T follicular helper cell (primary cell): ENCODE measurements around the gene FGF6.
"Not testable (repeated sequence)": the region's sequence is repeated elsewhere in the genome, so short reads cannot be mapped to it uniquely, and the experiment has no call there.

ENCODE experiments used
- DNase-seq: peaks from one replicate; pipeline ENCODE4 v3.0.0-alpha.2; 2020; ENCODE audit warnings: low read depth
- total RNA-seq, 2 experiments: gene quantifications; one replicate each; lab custom pipeline; 2026; lab: John Stamatoyannopoulos, UW

The FGF6 gene, protein sequence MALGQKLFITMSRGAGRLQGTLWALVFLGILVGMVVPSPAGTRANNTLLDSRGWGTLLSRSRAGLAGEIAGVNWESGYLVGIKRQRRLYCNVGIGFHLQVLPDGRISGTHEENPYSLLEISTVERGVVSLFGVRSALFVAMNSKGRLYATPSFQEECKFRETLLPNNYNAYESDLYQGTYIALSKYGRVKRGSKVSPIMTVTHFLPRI
- total RNA-seq: 0 reads per million in 2 experiments

DNA sequence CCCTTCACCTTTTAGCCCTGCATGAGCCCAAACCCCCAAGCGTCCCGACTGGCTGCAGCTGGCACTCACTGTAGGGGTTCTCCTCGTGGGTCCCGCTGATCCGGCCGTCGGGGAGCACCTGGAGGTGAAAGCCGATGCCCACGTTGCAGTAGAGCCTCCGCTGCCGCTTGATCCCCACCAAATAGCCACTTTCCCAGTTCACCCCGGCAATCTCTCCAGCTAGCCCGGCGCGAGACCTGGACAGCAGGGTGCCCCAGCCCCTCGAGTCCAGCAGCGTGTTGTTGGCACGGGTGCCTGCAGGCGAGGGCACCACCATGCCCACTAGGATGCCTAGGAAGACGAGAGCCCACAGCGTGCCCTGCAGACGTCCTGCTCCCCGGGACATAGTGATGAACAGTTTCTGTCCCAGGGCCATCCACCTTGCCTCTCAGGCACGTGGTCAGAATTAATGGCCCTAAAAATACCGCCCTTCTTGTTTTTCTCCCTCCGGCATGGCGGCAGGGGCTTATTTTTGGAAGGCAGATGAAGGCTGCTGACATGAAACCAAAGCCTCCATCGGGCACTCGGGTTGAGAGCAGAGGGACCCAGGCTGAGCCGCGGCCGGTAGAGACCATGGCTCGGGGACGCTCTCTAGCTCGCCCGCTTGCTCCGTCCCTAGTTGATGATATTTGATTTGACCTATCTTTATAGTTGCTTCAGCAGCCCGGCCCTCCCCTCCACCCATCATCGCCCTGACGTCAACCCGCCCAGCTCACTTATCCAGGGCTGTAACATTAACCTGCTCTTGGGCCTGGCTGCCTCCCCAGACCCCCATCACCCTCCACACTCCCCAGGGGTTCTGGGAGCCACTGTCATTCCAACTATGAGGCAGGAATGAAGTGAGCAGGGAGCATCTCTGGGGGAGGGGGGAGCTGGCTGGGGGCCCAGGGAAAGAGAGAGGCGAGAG is at the start of gene FGF6:
Gene FGF6, minus strand, starts transcription at position 660 of the 946 bp plus-strand sequence. Its CDS starts 245 bp downstream, at position 415.
- DNase-seq: no peak

DNA sequence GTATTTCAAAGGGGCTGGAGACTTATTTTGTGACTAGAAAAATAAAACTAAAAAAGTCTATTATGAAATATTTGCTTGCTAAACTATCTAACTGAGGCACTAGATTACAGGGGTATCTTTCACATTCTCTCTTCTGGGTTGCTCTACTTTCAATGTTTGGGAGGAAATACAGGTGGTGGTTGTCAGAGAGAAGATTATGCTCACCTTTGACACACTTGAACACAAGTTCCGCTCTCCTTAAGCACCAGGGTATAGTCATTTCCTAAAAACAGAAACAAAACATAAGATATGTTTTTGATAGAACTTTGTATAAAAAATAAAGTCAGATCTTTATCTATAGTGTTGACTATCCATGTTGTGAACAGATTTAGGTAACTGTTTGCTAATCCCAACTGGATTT is 45.4 kb upstream of the FGF6 start:
- DNase-seq: no peak

DNA sequence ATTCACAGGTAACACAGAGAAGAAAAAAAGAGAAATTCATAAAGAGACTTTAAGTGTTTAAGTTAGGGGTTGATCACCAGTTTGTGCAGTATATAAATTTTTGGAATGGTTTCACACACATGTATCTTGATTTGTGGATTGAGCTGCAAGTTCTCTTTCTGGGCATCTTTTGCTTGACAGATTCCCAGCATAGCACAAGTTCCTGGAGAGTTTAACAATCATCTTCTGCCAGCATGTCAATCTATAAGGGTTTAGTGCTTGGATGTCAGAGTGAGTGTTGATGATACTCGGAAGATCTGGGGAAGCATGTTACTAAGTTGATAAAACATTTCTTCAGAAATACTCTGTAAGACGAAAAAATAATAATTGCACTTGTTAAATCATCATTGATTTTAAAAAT is 43.9 kb upstream of the FGF6 start:
- no peak for DNase-seq

DNA sequence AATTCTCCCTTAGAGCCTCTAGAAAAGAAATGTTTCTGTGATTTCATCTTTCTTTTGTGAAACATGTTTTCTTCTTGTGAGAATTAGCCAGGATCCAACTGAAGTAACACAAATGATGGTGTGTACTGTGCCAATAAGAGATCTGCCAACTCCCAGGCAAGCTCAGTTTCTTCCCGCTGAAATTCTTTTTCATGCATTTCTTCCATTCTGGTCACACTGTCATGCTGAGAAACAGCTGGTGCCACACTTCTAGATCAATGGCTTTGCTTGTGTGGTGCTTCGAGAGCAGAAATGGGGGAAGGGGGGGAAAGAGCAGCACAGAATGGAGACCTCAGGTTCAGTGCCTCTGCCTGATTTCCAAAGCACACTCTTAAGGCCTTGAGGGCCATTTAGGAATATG is 41.4 kb upstream of the FGF6 start:
- no peak for DNase-seq

DNA sequence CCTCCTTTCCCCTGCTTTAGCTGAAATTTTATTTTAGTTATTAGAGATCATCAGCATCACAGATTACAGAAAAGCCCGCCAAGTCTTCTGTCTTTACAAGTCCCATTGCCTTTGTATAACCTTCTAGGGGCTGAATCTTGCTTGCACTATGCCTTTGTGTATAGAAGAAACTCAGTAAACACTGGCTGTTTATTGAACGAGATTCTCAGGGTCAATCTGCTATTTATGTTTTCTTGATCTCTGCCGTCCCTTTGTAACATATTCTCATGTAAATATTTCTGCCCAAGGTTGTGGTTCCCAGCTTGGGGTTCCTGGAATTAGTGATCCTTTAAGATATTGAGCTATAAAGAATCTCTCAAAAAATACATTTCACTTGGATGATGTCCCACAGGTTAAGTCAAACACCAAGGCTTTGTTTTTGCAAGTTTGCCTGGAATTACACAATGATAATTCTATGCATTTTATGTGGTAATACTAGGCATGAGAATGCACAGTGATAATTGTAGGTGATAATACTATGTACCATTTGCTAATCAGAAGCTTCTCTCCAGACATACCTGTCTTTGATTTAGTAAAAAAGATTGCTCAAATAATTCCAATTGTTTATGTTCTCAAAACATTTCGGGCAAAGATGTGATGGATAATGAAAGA is 40.6 kb upstream of the FGF6 start:
- no peak for DNase-seq

DNA sequence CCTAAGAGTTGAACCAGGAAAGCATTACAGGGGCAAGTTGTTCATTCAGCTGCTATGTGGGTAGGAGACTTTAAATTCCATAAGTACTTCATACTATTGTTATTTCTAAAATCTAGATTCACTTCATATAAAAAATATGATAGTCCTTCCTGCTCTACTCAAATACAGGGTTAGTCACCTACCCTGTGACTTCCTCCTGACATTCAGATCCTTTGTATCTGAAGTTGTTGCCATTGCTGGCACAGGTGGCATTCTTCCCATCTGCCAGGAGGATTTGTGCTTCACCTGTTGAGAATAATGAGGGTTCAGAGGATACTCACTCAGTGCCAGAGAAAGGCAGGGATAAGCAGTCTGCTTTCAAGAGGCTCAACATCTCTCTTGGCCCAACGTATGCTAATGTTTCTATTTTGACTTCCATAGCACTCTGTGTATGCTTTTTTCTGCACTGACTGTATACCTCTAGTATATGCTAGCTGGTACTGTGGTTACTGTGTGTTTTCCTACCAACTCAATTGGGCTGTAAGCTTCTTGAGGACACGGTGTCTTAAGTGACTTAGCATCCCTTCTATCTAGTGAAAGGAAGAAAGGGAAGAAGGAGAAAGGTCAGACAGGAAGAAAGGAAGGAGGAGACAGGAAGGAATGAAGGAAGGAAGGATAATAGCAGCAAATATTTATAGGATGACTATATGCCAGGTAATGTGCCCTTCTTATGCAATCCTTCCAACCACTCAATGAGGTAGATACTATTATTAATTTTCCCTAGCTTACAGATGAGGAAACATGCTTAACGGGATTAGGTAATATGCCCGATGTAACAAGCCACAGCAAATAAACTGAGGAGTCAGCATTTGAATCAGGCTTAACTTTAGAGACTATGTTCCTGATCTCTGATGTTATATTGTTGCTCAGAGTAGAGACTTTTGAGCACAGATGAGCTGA is 38.5 kb upstream of the FGF6 start:
- no peak for DNase-seq

DNA sequence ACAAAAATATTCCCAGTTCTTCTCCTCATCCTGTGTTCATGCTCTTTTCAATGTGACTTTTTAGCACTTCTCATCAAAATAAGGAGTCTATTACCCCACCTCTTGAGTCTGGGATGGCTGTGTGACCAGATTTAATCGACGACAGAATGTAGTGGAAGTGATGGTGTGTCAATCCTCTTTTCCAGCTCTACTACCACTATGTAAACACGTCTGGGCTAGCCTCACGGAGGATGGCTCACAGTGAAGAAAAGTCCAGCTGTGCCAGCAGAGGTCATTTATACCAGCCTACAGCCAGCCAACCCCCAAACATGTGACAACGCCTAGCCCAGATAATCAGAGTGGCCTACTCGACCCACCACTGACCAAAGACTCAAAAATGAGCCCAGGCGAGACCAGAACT is 37.3 kb upstream of the FGF6 start:
- no peak for DNase-seq

DNA sequence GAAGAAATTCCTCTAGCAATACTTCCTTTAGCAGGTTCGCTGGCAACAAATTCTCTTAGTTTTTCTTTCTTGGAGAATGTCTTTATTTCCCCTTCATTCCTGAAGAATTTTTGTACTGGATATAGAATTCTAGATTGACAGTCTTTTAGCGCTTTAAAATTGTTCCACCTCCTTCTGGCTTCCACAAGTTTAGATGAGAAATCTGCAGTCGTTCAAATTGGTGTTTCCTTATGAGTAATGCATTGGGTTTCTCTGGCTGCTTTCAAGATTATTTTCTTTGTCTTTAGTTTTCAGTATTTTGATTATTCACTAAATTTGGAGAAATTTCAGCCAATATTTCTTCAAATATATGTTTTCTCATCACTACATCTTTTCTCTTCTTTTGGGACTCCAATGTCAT is 33.3 kb upstream of the FGF6 start:
- no peak for DNase-seq

DNA sequence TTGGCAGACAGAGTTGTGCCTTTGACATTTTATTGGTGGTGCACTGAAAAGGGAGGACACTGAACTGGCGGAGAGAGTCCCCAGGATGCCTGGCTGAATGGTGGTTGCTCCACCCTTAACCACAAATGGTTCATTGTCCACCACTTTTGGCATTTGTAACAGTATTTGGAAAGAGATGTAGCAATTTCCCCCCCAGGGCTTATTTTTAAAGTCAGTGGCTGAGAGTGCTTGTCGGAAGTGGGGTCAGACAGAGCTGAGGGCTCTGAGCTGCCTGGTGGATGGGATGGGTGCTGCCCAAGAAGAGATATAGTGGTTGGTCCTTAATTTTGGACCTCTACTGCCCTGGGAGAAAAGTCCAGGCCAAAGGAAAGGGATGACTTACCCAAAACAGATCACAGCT is 31.5 kb upstream of the FGF6 start:
- DNase-seq: no peak

DNA sequence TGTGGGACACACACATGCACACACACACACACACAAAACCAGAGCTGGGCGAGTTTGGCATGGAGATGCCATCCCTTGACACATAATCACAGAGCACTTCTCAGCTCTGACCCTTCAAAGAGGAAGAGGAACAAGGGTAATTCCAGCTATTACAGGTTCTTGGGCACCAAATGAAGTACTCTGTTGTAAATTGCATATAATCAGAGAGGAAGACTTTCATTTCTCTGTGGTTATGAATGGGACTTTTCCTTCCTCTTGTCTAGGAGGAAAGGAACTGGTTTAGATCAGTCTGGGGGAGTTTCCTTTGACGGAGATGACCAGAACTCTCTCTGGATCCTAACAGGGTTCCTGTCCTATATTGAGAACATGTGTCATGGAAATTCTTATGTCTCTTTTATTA is 26.4 kb upstream of the FGF6 start:
- DNase-seq: no peak

DNA sequence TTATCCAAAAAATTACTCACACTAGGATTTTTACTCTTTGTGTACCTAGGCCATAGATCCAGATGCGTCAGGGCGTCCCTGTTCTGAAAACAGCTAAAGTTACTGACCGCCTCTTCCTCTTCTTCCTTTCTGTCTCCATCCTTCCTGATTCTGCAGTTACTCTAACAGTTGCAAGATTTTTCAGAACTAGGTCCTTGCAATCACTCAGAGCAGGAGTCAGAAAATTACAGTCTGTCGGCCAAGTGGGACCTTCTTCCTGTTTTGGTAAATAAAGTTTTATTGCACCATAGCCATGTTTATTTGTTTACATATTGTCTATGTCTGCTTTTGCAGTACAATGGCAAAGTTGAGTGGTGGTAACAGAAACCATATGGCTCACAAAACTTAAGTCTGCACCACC is 25.6 kb upstream of the FGF6 start:
- DNase-seq: no peak

DNA sequence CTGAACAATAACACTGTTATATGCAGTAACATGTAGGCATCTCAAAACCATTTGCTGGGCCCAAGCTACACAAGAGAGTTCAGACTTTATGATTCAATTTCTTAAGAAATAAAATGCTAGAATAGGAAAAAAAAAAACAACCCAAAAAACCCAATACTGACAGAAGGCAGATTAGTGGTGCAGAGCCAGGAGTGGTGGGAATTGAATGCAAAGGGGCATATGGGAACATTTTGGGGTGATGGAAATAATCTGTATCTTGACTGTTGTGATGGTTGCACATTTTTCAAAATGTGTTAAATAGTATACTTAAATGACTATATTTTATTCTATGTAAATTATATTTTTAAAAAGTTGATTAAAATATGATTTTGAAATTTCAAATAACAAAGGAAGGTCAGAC is 23.4 kb upstream of the FGF6 start:
- DNase-seq: no peak

DNA sequence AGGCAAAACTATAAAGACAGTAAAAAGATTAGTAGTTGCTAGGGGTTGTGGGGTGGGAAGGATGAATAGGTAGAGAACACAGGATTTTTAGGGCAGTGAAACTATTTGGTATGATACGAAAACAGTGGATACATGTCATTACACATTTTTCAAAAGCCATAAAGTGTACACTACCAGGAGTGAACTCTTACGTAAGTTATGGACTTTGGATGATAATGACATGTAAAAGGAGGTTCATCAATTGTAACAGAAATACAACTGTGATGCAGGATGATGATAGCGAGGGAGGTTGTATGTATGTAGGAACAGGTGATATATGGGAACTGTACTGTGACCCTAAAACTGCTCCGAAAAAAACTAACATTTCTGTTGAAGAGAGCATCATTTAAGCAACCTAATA is 15.1 kb upstream of the FGF6 start:
- no peak for DNase-seq

DNA sequence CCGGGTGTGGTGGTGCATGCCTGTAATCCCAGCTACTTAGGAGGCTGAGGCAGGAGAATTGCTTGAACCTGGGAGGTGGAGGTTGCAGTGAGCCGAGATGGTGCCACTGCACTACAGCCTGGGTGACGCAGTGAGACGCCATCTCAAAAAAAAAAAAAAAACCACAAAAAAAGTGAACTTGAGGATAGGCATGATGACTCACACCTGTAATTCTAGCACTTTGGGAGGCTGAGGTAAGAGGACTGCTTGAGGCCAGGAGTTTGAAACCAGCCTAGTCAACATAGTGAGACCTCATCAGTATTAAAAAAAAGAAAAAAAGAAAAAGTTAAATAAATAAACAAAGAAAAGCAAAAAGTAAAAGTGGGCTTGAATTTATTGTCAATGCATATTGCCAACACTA is 10.2 kb upstream of the FGF6 start:
- not testable (repeated sequence) for DNase-seq

DNA sequence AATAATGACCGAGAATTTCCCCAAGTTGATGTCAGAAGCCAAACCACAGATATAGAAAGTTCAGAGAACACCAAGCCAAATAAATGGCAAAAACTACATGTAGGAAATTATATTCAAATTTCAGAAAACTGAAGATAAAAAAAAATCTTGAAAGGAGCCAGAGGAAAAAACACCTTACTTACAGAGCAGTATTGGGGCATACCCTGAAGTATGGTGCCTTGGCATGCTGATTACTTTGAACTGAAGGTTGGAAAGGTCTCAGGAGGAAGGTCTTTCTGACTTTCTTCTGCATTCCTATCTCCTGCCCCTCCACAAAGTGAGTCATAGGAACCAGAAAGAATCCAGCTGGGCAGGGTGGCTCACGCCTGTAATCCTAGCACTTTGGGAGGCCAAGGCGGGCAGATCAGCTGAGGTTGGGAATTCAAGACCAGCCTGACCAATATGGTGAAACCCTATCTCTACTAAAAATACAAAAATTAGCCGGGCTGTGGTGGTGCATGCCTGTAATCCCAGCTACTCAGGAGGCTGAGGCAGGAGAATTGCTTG is 8.8 kb upstream of the FGF6 start:
- no peak for DNase-seq

DNA sequence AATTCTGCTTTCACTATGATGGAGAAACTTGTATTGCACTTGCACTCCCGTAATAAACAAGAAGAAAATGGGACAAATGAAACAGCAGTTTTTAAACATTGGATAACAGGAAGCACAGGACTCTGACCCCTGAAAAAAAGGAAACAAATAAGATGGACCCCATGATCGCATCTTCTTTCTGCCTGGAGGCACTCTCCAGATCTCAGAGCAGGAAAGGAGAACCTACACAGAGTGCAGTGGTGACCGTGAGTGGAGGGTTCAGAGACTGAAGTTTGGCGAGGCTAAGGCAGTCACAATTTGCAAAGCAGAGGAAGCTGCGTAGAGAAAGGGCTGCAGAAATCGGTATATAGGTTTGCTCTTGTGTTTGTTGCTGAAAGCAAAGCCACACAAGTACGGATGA is 6.1 kb upstream of the FGF6 start:
- DNase-seq: no peak

DNA sequence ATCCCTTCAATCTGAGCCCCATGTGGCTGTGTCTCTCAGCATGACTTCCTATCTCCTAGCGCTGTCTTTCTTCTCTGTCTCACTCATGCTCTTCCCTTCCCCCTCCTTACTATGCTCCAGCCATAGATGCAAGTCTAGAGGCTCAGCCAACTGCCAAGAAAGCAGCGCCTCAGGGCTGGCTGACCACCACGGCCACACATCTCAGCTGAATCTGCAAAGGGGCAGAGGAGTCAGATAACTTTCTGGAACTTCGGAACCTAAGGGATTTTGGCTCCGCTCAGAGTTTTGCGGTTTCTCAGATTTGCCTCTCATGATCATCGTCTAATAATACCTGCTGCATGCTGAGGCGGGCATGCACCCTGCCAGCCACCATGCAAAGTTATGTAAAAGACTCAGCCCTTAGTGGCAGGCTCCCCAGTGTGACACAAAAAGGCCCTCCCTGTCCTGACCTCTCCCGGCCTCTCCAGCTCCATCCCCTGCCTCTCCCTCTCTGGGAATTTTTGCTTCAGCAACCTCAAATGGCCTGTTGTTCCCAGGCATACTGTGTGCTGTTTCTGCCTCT is 5.0 kb upstream of the FGF6 start:
- DNase-seq: no peak

DNA sequence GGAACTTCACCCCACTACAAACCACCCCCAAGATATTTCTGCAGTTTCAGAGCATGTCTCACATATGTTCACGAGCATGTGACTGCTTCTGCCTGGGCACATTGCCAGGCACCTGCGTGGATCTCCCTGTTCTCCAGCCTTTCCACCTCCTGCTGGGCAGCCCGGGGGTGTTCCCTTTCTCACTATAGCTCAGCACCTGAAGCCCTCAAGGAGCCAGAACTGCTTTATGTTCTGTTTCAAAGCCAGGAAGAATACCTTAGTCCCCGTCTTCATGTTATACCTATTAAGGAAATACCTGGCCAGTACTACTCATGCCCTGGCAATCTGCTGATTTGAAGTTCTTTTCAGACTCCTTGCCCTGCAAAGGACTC is 4.2 kb upstream of the FGF6 start:
- DNase-seq: no peak

DNA sequence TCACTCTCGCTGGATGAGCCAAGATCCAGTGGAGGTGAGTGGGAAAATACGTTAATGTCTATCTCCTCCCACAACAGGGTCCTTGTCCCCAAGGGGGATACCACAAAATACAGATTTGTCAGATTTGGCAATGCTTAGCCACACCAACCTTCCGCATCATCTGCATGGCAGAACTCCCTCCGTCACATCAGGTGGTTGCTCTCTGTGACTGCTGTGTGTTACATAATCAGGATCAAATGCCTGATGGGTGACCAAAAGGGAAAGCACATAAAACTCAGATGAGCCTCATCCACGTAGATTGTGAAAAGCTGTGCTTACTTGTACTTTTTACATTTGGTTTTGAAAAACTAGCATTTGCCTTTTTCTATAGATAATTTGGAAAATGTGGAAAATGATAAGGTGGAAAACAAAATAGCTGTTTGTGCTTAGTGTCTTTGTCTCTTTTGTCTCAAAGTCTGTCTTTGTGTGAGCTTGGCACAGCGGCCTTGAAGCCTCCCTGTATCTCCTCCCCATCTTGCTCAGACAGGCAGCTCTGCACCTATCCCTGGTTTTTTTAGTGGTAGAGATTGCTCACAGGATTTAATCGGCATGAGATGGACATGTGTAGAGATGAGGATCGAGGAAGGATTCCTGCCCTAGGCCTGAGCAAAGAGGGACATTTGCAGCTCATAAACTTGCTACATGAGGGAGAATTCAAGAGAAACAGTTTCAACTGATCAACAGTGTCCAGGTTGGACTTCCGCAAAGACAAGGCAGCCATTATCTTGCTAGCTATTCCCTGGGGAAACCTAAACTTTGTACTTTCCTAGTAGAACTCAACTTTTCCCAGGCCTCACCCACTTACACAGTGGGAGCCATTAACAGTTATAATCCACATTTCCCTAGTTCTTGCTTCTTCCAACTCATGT is 3.6 kb upstream of the FGF6 start:
- no peak for DNase-seq

DNA sequence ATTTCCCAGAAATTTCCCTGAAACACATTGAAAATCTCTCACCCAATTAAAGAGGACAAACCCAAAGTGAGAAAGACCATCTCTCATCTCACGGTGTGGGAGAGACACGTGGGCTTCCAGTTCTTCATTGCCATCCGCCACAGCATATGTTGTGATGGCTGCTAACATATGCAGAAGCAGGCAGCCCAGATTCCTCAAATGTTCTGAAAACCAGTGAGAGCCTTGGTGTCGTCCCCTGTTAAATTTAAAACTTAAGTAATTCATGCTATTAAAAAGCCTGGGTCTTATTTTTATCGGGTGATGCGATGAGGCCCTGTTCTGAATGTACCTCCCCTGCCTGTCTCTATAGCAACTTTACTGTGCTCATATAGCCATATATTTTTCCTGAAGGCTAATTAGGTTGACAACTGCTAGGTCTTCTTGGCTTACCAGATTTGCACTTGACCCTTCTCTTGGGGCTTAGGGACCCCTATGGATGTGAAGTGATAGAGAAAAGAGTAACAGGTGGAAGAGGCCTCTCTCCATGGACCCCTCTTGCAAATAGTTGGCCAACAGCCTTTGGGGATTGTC is 2.8 kb upstream of the FGF6 start:
- DNase-seq: no peak
